SK-N-SH (cell line): ENCODE results near the gene PARP4. TPM values are rescaled to one million over a fixed set of nuclear protein-coding genes. Genes with fewer than 3 reads are reported as not detected.
"Not testable (repeated sequence)": the region's sequence is repeated elsewhere in the genome, so short reads cannot be mapped to it uniquely, and the experiment has no call there.

Experiments used
- CTCF ChIA-PET: fragments of 300-600, 350-600 bp; formaldehyde crosslinking; extraction: SDS; loops from one replicate; lab custom pipeline; 2021; lab: Yijun Ruan, JAX
- POLR2A ChIA-PET: fragments of 350-600 bp; sonication (Branson Sonifier 250); formaldehyde crosslinking; extraction: SDS; loops from one replicate; lab custom pipeline; 2020; ENCODE audit warnings: antibody characterized with exemption, inconsistent platforms; lab: Yijun Ruan, JAX
- DNase-seq: peaks from one replicate; pipeline ENCODE4 v3.0.0; 2012
- H2AFZ ChIP-seq: fragments of 200-600 bp; sonication (generic); 2 replicates; pipeline ENCODE4 v1.8.1; 2016; ENCODE audit warnings: antibody characterized with exemption, mild to moderate bottlenecking, low read depth
- H3F3A ChIP-seq: fragments of 200-600 bp; sonication (generic); replicated peaks from 2 replicates; pipeline ENCODE3; 2016; ENCODE audit warnings: antibody characterized with exemption, mild to moderate bottlenecking; ENCODE audit not compliant: insufficient read depth
- H3K27ac ChIP-seq, 2 experiments: fragments of 200-500 bp in 1 of 2; fragments of 200-600 bp in 1 of 2; sonication (Bioruptor generic) in 1 of 2; sonication (generic), shearing (Covaris generic) in 1 of 2; 2 replicates each; pipeline versions ENCODE4 v1.5.1 to v1.6.1; 2014 to 2016; ENCODE audit warnings: low read depth in 2 of 2, inconsistent platforms in 1 of 2, low read length in 1 of 2, mild to moderate bottlenecking in 1 of 2, mixed read lengths in 1 of 2
- H3K27me3 ChIP-seq: fragments of 200-600 bp; sonication (generic), shearing (Covaris generic); 2 replicates; pipeline ENCODE4 v1.6.1; 2016; ENCODE audit warnings: mixed run types; ENCODE audit not compliant: insufficient read depth
- H3K36me3 ChIP-seq, 2 experiments: fragments of 200-500 bp in 1 of 2; fragments of 200-600 bp in 1 of 2; sonication (Bioruptor generic) in 1 of 2; sonication (generic) in 1 of 2; replicated peaks in 1 of 2; 2 replicates each; pipeline versions ENCODE3 to v1.5.1; 2014 to 2016; ENCODE audit warnings: low read length in 1 of 2, mild to moderate bottlenecking in 1 of 2; ENCODE audit not compliant: insufficient read depth in 2 of 2, control insufficient read depth in 1 of 2
- H3K4me1 ChIP-seq, 2 experiments: fragments of 200-500 bp in 1 of 2; fragments of 200-600 bp in 1 of 2; sonication (Bioruptor generic) in 1 of 2; sonication (generic), shearing (Covaris generic) in 1 of 2; 2 replicates each; pipeline versions ENCODE4 v1.5.1 to v1.6.1; 2014 to 2016; ENCODE audit warnings: low read depth in 1 of 2, low read length in 1 of 2, mixed run types in 1 of 2; ENCODE audit not compliant: insufficient read depth in 2 of 2, control insufficient read depth in 1 of 2
- H3K4me2 ChIP-seq: fragments of 200-600 bp; sonication (generic), shearing (Covaris generic); 2 replicates; pipeline ENCODE4 v1.6.1; 2017; ENCODE audit warnings: mixed run types
- H3K4me3 ChIP-seq, 2 experiments: fragments of 200-500 bp in 1 of 2; fragments of 200-600 bp in 1 of 2; sonication (Bioruptor generic) in 1 of 2; sonication (generic), shearing (Covaris generic) in 1 of 2; 2 replicates each; pipeline versions ENCODE4 v1.5.1 to v1.8.1; 2014 to 2016; ENCODE audit warnings: low read depth in 2 of 2, inconsistent platforms in 1 of 2, low read length in 1 of 2, mild to moderate bottlenecking in 1 of 2, mixed read lengths in 1 of 2, moderate library complexity in 1 of 2
- H3K79me2 ChIP-seq: fragments of 200-600 bp; sonication (generic); 2 replicates; pipeline ENCODE4 v1.8.1; 2017; ENCODE audit warnings: mild to moderate bottlenecking; ENCODE audit not compliant: insufficient read depth
- H3K9ac ChIP-seq: fragments of 200-600 bp; sonication (generic); 2 replicates; pipeline ENCODE4 v1.6.1; 2017; ENCODE audit warnings: mixed run types
- H3K9me2 ChIP-seq: fragments of 200-600 bp; sonication (generic); 2 replicates; pipeline ENCODE4 v1.6.1; 2017; ENCODE audit warnings: mixed run types
- H3K9me3 ChIP-seq: fragments of 200-600 bp; sonication (generic); 2 replicates; pipeline ENCODE4 v1.6.1; 2017; ENCODE audit warnings: mixed run types, mild to moderate bottlenecking, moderate library complexity
- H4K20me1 ChIP-seq: fragments of 200-600 bp; sonication (generic); 2 replicates; pipeline ENCODE4 v1.6.1; 2017; ENCODE audit warnings: mild to moderate bottlenecking, mixed run types; ENCODE audit not compliant: insufficient read depth
- EP300 ChIP-seq, 2 experiments: IDR thresholded peaks; 2 replicates each; pipeline versions ENCODE4 v1.4.0 to v1.6.1; 2012; ENCODE audit warnings: borderline replicate concordance in 1 of 2, low read depth in 1 of 2, low read length in 1 of 2
- GATA2 ChIP-seq: sonication (generic); formaldehyde crosslinking; IDR thresholded peaks from 2 replicates; pipeline ENCODE4 v1.5.0; 2020; ENCODE audit warnings: mild to moderate bottlenecking, missing genetic modification reagents
- JUND ChIP-seq: IDR thresholded peaks from 2 replicates; pipeline ENCODE4 v1.4.0; 2012
- NRF1 ChIP-seq: IDR thresholded peaks from 2 replicates; pipeline ENCODE4 v1.6.1; 2012; ENCODE audit warnings: low read depth, mild to moderate bottlenecking, low read length
- RAD21 ChIP-seq: IDR thresholded peaks from 2 replicates; pipeline ENCODE4 v1.6.1; 2012; ENCODE audit warnings: mild to moderate bottlenecking, low read length
- REST ChIP-seq: IDR thresholded peaks from 2 replicates; pipeline ENCODE4 v1.6.1; 2012; ENCODE audit warnings: mild to moderate bottlenecking, low read depth, low read length, moderate library complexity
- WGBS: methylation state at CpG from one replicate; pipeline ENCODE4 v1.1.6; 2017; ENCODE audit warnings: low lambda C conversion rate; 5-methylcytosine and 5-hydroxymethylcytosine counted together
- polyA plus RNA-seq, 3 experiments: library from polyadenylated mRNA; depleted of rRNA; stranded (reverse); fragments of >200 nt; gene quantifications; 2 replicates each; pipeline ENCODE4 v1.2.3, GENCODE V29; 2012
- TF ChIP-seq, protein P1 (sequence below): fragments of 150-350 bp; IDR thresholded peaks from 2 replicates; pipeline ENCODE4 v1.6.1; 2017; ENCODE audit warnings: antibody characterized with exemption, low read length, low read depth, borderline replicate concordance
- TF ChIP-seq, protein P2 (sequence below): fragments of 150-350 bp; IDR thresholded peaks from 2 replicates; pipeline ENCODE4 v1.6.1; 2016; ENCODE audit warnings: mild to moderate bottlenecking, low read depth, low read length
- TF ChIP-seq, protein P3 (sequence below): IDR thresholded peaks from 2 replicates; pipeline ENCODE4 v1.4.0; 2012; ENCODE audit warnings: low read depth

PARP4 gene
- polyA plus RNA-seq, 1 of the 3 experiments (the other 2 are of a cell fraction): 33.9 TPM

DNA sequence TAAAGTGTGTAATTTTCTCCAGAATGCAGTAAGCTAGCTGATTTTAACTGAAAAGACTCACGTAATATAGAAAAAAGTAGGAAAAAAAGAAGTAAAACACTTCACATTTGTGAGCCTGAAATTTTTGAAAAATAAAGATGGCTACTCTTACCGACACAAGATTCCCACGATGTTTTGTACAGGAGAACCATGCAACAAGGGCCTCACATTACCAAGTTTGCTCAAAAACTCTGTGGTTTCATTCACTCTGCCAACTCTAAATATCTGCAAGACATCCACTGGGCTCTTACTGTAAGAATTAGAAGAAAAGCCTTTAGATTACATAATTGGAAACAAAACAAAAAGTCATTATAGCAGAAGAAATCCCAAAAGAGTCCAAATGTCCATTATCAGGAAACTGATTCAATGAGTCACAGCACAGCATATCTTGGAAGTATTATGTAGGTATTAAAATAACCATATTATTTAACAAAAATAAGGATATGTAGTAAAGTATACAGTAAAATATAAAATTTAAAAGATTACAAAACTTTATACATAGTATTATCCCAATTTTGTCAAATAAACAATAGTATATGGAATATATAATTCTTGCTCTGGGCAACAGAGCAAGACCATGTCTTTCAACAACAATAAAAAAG lies 26.4 kb downstream of the PARP4 start:
- peaks cover 43 to 75% of the 10 kb centered on the region in 2 experiments for H3K36me3 ChIP-seq
- POLR2A ChIA-PET: not testable (repeated sequence)
- WGBS: 94% methylated on average over 3 of the region's 3 CpGs

DNA sequence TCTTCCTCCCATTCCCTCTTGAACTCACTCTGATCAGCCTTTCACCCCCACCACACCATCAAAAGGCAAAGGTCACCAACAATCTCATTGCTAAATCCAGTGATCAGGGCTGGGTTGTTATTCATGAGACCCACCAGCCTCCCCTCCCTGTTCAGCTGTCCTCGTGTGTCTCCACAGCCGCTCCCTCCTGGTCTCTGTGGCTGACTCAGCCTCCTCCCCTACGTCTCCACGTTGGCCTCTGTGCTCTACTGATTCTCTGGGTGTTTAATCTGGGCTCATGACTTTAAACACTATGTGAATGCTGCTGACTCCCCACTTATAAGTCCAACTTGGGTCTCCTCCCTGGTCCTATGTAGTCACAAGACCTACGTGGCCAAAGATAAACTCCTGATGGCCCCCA lies 38.9 kb downstream of the PARP4 start:
- Histone ChIP-seq H4K20me1 (no peaks in the 10 kb centered on the region), H3K4me2 (no peak overlapping the region), H3K4me3 (no peak overlapping the region), H3K9me3 (no peaks in the 10 kb centered on the region), H3F3A (no peaks in the 10 kb centered on the region), H3K36me3 (peaks cover 68 to 71% of the 10 kb centered on the region in 2 experiments), H3K79me2 (no peaks in the 10 kb centered on the region), H3K27me3 (no peaks in the 10 kb centered on the region), H3K27ac (no peak overlapping the region), H3K9ac (no peak overlapping the region), H3K4me1 (no peaks in the 10 kb centered on the region), H2AFZ (no peak overlapping the region), H3K9me2 (no peaks in the 10 kb centered on the region)
- TF ChIP-seq NRF1: no peak
- TF ChIP-seq, protein P1, sequence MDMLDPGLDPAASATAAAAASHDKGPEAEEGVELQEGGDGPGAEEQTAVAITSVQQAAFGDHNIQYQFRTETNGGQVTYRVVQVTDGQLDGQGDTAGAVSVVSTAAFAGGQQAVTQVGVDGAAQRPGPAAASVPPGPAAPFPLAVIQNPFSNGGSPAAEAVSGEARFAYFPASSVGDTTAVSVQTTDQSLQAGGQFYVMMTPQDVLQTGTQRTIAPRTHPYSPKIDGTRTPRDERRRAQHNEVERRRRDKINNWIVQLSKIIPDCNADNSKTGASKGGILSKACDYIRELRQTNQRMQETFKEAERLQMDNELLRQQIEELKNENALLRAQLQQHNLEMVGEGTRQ: no peak
- CTCF ChIA-PET: no interaction called here
- POLR2A ChIA-PET: no interaction called here
- WGBS: 90% methylated on average over 5 of the region's 5 CpGs
- no peak for DNase-seq

More for the DNA sequence above, 26.4 kb downstream of the PARP4 start:
- H3K4me1 ChIP-seq, H3K9ac ChIP-seq, H3K27me3 ChIP-seq, H2AFZ ChIP-seq, H4K20me1 ChIP-seq, H3K79me2 ChIP-seq, H3K27ac ChIP-seq, H3K4me2 ChIP-seq, H3K9me3 ChIP-seq, DNase-seq, H3K9me2 ChIP-seq, H3F3A ChIP-seq, CTCF ChIA-PET, H3K4me3 ChIP-seq: not testable (repeated sequence)

DNA sequence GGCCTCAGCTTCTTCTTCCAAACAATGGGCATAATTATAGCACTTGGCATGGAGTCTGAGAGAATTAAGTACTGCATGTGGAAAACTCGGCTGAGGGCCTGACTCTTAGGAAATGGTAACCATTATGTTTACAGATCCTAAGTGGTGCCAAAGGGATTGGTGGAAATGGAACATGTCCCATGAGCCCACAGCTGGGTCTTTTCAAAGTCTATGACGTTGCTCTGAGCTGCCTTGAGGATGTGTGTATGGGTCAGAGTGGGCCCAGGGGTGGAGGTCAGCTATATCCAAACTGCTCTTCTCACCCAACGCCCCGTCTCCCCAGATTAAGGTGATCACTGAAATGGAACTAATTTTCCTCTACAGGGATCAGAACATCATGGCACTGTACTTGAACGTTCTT lies 40.4 kb downstream of the PARP4 start:
- H2AFZ ChIP-seq, DNase-seq, H3K9me3 ChIP-seq, POLR2A ChIA-PET, H3K4me2 ChIP-seq, H3K4me3 ChIP-seq, H3K79me2 ChIP-seq, CTCF ChIA-PET, H3K4me1 ChIP-seq, H3F3A ChIP-seq, H3K9ac ChIP-seq, H3K27ac ChIP-seq, H3K27me3 ChIP-seq, H4K20me1 ChIP-seq, H3K9me2 ChIP-seq: not testable (repeated sequence)
- peaks cover 62 to 63% of the 10 kb centered on the region in 2 experiments for H3K36me3 ChIP-seq
- WGBS: 90% methylated on average over 5 of the region's 5 CpGs

DNA sequence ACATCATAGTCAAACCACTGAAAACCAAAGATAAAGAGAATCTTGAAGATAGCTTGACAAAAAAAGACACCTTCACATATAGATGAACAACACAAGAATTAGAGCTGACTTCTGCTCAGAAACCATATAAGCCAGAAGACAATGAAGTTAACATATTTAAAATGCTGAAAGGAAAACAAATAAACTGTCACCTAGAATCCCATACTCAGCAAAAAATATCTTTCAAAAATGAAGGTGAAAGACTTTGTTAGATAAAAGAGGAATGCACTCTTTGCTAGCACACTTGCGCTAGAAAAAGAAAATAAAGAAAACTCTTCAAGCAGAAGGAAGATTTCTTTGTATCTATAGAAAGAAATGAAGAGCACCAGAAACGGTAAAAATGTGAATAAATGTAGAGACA lies 49.5 kb downstream of the PARP4 start:
- DNase-seq: no peak
- no peaks in the 10 kb centered on the region for H3F3A ChIP-seq
- no peak overlapping the region for H3K4me3 ChIP-seq
- no peaks in the 10 kb centered on the region for H3K27me3 ChIP-seq
- no peak overlapping the region for H3K9ac ChIP-seq
- CTCF ChIA-PET: no interaction called here
- H3K79me2 ChIP-seq: no peaks in the 10 kb centered on the region
- no peaks in the 10 kb centered on the region for H3K4me1 ChIP-seq
- H3K4me2 ChIP-seq: no peak overlapping the region
- no peaks in the 10 kb centered on the region for H4K20me1 ChIP-seq
- no peaks in the 10 kb centered on the region for H3K9me2 ChIP-seq
- H2AFZ ChIP-seq: no peak overlapping the region
- H3K36me3 ChIP-seq: peaks cover 21 to 60% of the 10 kb centered on the region in 2 experiments
- no peaks in the 10 kb centered on the region for H3K9me3 ChIP-seq
- no peak overlapping the region for H3K27ac ChIP-seq
- POLR2A ChIA-PET: no interaction called here
- WGBS: 77% methylated on average over 2 of the region's 2 CpGs
- TF ChIP-seq EP300 (IDR thresholded peaks at IDR 0.05; ENCODE audit: borderline replicate concordance in 1 of 2, low read depth in 1 of 2, low read length in 1 of 2): no peak
- no peak for TF ChIP-seq JUND
- TF ChIP-seq GATA2 (CRISPR knock-in tag): no peak
- no peak for TF ChIP-seq RAD21
- no peak for TF ChIP-seq REST
- TF ChIP-seq, protein P2, sequence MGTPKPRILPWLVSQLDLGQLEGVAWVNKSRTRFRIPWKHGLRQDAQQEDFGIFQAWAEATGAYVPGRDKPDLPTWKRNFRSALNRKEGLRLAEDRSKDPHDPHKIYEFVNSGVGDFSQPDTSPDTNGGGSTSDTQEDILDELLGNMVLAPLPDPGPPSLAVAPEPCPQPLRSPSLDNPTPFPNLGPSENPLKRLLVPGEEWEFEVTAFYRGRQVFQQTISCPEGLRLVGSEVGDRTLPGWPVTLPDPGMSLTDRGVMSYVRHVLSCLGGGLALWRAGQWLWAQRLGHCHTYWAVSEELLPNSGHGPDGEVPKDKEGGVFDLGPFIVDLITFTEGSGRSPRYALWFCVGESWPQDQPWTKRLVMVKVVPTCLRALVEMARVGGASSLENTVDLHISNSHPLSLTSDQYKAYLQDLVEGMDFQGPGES: no peak
- TF ChIP-seq, protein P3, sequence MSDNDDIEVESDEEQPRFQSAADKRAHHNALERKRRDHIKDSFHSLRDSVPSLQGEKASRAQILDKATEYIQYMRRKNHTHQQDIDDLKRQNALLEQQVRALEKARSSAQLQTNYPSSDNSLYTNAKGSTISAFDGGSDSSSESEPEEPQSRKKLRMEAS: no peak
